HepG2 (cell line): ENCODE results near the gene THRSP. TPM values are rescaled to one million over a fixed set of nuclear protein-coding genes. Genes with fewer than 3 reads are reported as not detected.

ENCODE experiments used
- CEBPG ChIP-seq: IDR thresholded peaks from 2 replicates; pipeline ENCODE4 v1.6.1; 2016
- DR1 ChIP-seq: sonication (generic); formaldehyde crosslinking; IDR thresholded peaks from 2 replicates; pipeline ENCODE4 v1.8.0; 2021; ENCODE audit warnings: mild to moderate bottlenecking, missing genetic modification reagents, inconsistent platforms
- FOSL2 ChIP-seq: sonication (generic); formaldehyde crosslinking; IDR thresholded peaks from 2 replicates; pipeline ENCODE4 v1.4.0; 2020; ENCODE audit warnings: missing genetic modification reagents
- HNRNPH1 ChIP-seq: fragments of 200-400 bp; formaldehyde crosslinking; optimal IDR thresholded peaks from 2 replicates; pipeline ENCODE3; 2017; ENCODE audit warnings: mild to moderate bottlenecking, low read depth, low read length
- HNRNPLL ChIP-seq: fragments of 200-400 bp; formaldehyde crosslinking; IDR thresholded peaks from 2 replicates; pipeline ENCODE4 v1.6.1; 2017; ENCODE audit warnings: mild to moderate bottlenecking, low read depth, low read length; ENCODE audit not compliant: poor library complexity, severe bottlenecking
- JARID2 ChIP-seq: sonication (generic); formaldehyde crosslinking; IDR thresholded peaks from 2 replicates; pipeline ENCODE4 v1.8.1; 2023; ENCODE audit warnings: missing genetic modification reagents, inconsistent platforms; ENCODE audit not compliant: insufficient replicate concordance
- RNF219 ChIP-seq: sonication (generic); formaldehyde crosslinking; IDR thresholded peaks from 2 replicates; pipeline ENCODE4 v1.5.0; 2020; ENCODE audit warnings: mild to moderate bottlenecking, missing genetic modification reagents
- SNAI1 ChIP-seq: sonication (generic); formaldehyde crosslinking; IDR thresholded peaks from 2 replicates; pipeline ENCODE4 v1.5.0; 2020; ENCODE audit warnings: mild to moderate bottlenecking, missing genetic modification reagents, borderline replicate concordance
- SP4 ChIP-seq: sonication (generic); formaldehyde crosslinking; IDR thresholded peaks from 2 replicates; pipeline ENCODE4 v1.8.1; 2023; ENCODE audit warnings: mild to moderate bottlenecking, missing genetic modification reagents
- SP5 ChIP-seq: IDR thresholded peaks from 2 replicates; pipeline ENCODE4 v1.6.1; 2016; ENCODE audit warnings: low read depth, borderline replicate concordance
- SPEN ChIP-seq: sonication (generic); formaldehyde crosslinking; IDR thresholded peaks from 2 replicates; pipeline ENCODE4 v1.5.1; 2020; ENCODE audit warnings: low read depth, mild to moderate bottlenecking, missing genetic modification reagents
- TARDBP ChIP-seq: sonication (generic); formaldehyde crosslinking; IDR thresholded peaks from 2 replicates; pipeline ENCODE4 v1.8.0; 2022; ENCODE audit warnings: mild to moderate bottlenecking, missing genetic modification reagents
- TMF1 ChIP-seq: sonication (generic); formaldehyde crosslinking; IDR thresholded peaks from 2 replicates; pipeline ENCODE4 v1.8.1; 2022; ENCODE audit warnings: low read depth, missing genetic modification reagents
- TRAFD1 ChIP-seq: sonication (generic); formaldehyde crosslinking; IDR thresholded peaks from 2 replicates; pipeline ENCODE4 v1.5.1; 2020; ENCODE audit warnings: missing genetic modification reagents, mild to moderate bottlenecking, borderline replicate concordance
- YY1 ChIP-seq: IDR thresholded peaks from 2 replicates; pipeline ENCODE4 v1.6.1; 2011; ENCODE audit warnings: low read length, low read depth, moderate library complexity, mild to moderate bottlenecking; ENCODE audit not compliant: insufficient read depth, insufficient replicate concordance
- ZMYM3 ChIP-seq: sonication (generic); formaldehyde crosslinking; IDR thresholded peaks from 2 replicates; pipeline ENCODE4 v1.5.1; 2020; ENCODE audit warnings: mild to moderate bottlenecking, missing genetic modification reagents
- ZNF549 ChIP-seq: sonication (generic); formaldehyde crosslinking; IDR thresholded peaks from 2 replicates; pipeline ENCODE4 v1.5.0; 2020; ENCODE audit warnings: missing genetic modification reagents
- ZNF557 ChIP-seq: sonication (generic); formaldehyde crosslinking; IDR thresholded peaks from 2 replicates; pipeline ENCODE4 v1.4.0; 2020; ENCODE audit warnings: missing genetic modification reagents
- ZNF616 ChIP-seq: sonication (generic); formaldehyde crosslinking; IDR thresholded peaks from 2 replicates; pipeline ENCODE4 v1.5.0; 2020; ENCODE audit warnings: low read depth, mild to moderate bottlenecking, missing genetic modification reagents
- ZNF644 ChIP-seq: IDR thresholded peaks from 2 replicates; pipeline ENCODE4 v1.6.1; 2016; ENCODE audit warnings: low read depth
- ZNF788 ChIP-seq: sonication (generic); formaldehyde crosslinking; IDR thresholded peaks from 2 replicates; pipeline ENCODE4 v1.5.0; 2020; ENCODE audit warnings: mild to moderate bottlenecking, missing genetic modification reagents, borderline replicate concordance
- ZNF878 ChIP-seq: sonication (generic); formaldehyde crosslinking; IDR thresholded peaks from 2 replicates; pipeline ENCODE4 v1.8.1; 2023; ENCODE audit warnings: mild to moderate bottlenecking, missing genetic modification reagents, moderate library complexity
- polyA plus RNA-seq, 8 experiments: library from polyadenylated mRNA; depleted of rRNA in 3 of 8; stranded (reverse) in 7 of 8; unstranded in 1 of 8; fragments of >200 nt; fragmentation: Illumina TruSeq in 4 of 8; extraction: Trizol in 4 of 8; gene quantifications; 2 replicates each; pipeline versions ENCODE4 v1.2.1 to v1.2.3, GENCODE V29; 2011 to 2016; ENCODE audit warnings: low read depth in 4 of 8, missing spikeins in 1 of 8, mixed read lengths in 1 of 8; ENCODE audit not compliant: insufficient read depth in 1 of 8
- total RNA-seq, 5 experiments: library from RNA; depleted of rRNA; stranded (reverse); fragments of >200 nt; fragmentation: Illumina TruSeq; extraction: Trizol; gene quantifications; 2 replicates each; pipeline ENCODE4 v1.2.3, GENCODE V29; 2016; ENCODE audit warnings: low read depth in 1 of 5
- TF ChIP-seq, protein P1 (sequence below): sonication (generic); formaldehyde crosslinking; IDR thresholded peaks from 2 replicates; pipeline ENCODE4 v1.4.0; 2020; ENCODE audit warnings: low read depth, missing genetic modification reagents

Gene THRSP
- total and polyA plus RNA-seq, 2 of the 13 experiments (the other 11 are each of a cell fraction or from before 2014, with no cell fraction given): 0.13 to 0.58 TPM

DNA sequence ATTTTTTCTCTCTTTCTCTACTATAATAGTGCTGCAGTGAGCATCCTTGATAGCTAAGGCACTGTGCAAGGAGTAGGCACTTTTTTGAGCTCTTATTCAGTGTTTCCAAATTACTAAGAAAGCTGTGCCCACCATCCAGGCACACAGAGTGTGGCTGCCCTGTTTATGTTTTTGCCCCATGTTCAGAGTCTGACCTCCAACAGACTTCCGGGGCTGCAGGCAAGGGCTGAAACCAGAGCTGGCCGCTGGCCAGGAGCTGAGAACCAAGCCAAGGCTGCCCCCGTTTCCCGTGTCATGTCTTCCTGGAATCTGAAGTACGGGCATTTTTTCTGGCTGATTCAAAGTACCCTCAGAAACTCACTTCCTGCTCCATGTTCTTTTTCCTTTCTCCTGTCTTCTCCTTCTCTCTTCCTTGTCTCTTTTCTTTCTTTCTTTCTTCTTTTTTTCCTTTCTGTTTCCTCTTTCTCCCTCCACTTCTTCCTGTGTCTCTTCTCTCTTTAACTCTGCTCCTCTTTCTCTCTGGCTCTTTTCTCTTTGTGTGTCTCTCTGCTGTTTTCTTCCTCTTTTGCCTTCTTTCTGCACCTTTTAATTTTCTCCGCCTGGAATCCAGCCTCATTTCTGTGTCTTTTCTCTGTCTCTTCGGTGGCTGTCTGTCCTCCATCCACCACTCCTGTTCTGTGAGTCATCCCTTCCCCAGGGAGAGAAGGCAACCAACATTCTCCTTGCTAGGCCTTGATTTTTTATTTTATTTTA is 23.6 kb upstream of the THRSP start (continued):
- peak; percentile 79 for TF ChIP-seq ZMYM3 (CRISPR knock-in tag)
- peak; percentile 46; the same call in 1 of the 2 replicates for TF ChIP-seq ZNF788 (CRISPR knock-in tag)
- no peak for TF ChIP-seq ZNF557 (CRISPR knock-in tag)
- TF ChIP-seq JARID2 (CRISPR knock-in tag): no peak
- no peak for TF ChIP-seq DR1 (CRISPR knock-in tag)
- no peak for TF ChIP-seq HNRNPLL
- TF ChIP-seq ZNF644 (CRISPR knock-in tag): no peak; the same call in 1 of the 2 replicates
- no peak for TF ChIP-seq TARDBP
- no peak for TF ChIP-seq HNRNPH1
- 0 out of 2 replicates have a peak, but pooled peaks have one; percentile 50 for TF ChIP-seq ZNF878 (CRISPR knock-in tag)
- peak; percentile 48 for TF ChIP-seq YY1
- no peak for TF ChIP-seq ZNF616 (CRISPR knock-in tag)
- TF ChIP-seq FOSL2: peak; percentile 59
- TF ChIP-seq, protein P1, sequence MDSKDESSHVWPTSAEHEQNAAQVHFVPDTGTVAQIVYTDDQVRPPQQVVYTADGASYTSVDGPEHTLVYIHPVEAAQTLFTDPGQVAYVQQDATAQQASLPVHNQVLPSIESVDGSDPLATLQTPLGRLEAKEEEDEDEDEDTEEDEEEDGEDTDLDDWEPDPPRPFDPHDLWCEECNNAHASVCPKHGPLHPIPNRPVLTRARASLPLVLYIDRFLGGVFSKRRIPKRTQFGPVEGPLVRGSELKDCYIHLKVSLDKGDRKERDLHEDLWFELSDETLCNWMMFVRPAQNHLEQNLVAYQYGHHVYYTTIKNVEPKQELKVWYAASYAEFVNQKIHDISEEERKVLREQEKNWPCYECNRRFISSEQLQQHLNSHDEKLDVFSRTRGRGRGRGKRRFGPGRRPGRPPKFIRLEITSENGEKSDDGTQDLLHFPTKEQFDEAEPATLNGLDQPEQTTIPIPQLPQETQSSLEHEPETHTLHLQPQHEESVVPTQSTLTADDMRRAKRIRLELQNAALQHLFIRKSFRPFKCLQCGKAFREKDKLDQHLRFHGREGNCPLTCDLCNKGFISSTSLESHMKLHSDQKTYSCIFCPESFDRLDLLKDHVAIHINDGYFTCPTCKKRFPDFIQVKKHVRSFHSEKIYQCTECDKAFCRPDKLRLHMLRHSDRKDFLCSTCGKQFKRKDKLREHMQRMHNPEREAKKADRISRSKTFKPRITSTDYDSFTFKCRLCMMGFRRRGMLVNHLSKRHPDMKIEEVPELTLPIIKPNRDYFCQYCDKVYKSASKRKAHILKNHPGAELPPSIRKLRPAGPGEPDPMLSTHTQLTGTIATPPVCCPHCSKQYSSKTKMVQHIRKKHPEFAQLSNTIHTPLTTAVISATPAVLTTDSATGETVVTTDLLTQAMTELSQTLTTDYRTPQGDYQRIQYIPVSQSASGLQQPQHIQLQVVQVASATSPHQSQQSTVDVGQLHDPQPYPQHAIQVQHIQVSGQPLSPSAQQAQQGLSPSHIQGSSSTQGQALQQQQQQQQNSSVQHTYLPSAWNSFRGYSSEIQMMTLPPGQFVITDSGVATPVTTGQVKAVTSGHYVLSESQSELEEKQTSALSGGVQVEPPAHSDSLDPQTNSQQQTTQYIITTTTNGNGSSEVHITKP: 0 out of 2 replicates have a peak, but pooled peaks have one; percentile 20
- no peak for TF ChIP-seq SPEN
- TF ChIP-seq CEBPG (CRISPR knock-in tag): peak; percentile 22; the same call in 1 of the 2 replicates
- TF ChIP-seq SP5 (CRISPR knock-in tag): no peak
- TF ChIP-seq ZNF549 (CRISPR knock-in tag): no peak
- 0 out of 2 replicates have a peak, but pooled peaks have one; percentile 34 for TF ChIP-seq RNF219
- TF ChIP-seq TRAFD1 (CRISPR knock-in tag): no peak
- no peak for TF ChIP-seq TMF1
- TF ChIP-seq SP4 (CRISPR knock-in tag): no peak
- TF ChIP-seq SNAI1: 0 out of 2 replicates have a peak, but pooled peaks have one; percentile 43
